Activated CD4-positive, alpha-beta T cell treated with anti-CD3 and anti-CD28 coated beads, Interleukin-2, amount 50 U/mL, for 1 hour (primary cell): ENCODE results near the gene OPN1MW3.
"Not testable (repeated sequence)": the region's sequence is repeated elsewhere in the genome, so short reads cannot be mapped to it uniquely, and the experiment has no call there.

ENCODE experiments used
- DNase-seq: peaks from one replicate; pipeline ENCODE4 v3.0.0-alpha.2; 2020

Gene OPN1MW3

DNA sequence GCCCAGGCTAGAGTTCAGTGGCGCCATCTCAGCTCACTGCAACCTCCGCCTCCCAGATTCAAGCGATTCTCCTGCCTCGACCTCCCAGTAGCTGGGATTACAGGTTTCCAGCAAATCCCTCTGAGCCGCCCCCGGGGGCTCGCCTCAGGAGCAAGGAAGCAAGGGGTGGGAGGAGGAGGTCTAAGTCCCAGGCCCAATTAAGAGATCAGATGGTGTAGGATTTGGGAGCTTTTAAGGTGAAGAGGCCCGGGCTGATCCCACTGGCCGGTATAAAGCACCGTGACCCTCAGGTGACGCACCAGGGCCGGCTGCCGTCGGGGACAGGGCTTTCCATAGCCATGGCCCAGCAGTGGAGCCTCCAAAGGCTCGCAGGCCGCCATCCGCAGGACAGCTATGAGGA is at the start of gene OPN1MW3:
Gene OPN1MW3 (plus strand): TSS at position 301 of the 400 bp plus-strand sequence. CDS start 38 bp downstream, at position 339.
- DNase-seq = not testable (repeated sequence)

DNA sequence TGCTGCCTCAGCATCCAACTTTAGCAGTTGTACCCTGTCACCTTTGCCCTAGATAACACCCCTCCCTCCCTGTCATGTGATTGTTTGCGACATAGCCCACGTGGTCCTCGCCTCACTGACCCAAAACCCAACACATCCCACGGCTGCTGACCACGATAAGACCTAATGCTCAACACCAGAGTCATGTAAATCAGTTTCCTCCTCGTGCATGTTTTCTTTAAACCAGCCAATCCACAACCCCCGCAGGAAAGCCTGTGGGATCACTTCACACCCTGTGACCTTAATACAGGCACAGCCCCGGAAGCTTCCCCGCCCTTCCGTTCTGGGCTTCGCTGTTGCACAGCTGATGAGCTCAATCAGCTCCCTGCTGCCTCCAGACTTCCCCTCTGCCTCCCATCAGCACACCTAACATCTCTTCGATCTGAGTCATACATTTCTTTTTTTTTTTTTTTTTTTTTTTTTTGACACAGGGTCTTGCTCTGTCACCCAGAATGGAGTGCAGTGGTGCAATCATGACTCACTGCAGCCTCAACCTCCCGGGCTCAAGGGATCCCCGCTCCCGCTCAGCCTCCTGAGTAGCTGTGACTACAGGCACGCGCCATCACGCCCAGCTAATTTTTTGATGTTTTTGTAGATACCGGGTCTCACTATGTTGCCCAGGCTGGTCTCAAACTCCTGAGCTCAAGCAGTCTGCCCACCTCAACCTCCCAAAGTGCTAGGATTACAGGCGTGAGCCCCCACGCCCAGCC is 47.5 kb upstream of the OPN1MW3 start:
- DNase-seq = not testable (repeated sequence)

DNA sequence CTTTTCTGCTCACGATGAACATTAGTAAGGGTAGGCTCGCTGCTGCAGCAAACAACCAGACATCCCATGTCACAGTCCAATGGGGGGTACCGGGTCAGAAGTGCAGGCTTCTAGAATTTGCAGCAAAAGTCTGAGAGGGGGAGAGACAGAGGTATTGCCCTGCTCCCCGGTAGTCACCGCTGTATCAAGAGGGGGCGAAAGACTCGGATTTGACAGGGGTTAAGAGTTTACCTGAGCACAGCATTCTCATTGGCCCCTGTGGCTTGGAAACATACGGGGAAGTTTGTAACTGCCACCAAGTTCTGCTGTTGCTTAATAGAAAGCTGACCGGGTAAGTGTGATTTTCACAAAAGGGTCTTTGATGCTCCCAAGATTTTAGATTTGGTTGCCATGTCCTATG is 46.3 kb upstream of the OPN1MW3 start:
- DNase-seq = not testable (repeated sequence)

DNA sequence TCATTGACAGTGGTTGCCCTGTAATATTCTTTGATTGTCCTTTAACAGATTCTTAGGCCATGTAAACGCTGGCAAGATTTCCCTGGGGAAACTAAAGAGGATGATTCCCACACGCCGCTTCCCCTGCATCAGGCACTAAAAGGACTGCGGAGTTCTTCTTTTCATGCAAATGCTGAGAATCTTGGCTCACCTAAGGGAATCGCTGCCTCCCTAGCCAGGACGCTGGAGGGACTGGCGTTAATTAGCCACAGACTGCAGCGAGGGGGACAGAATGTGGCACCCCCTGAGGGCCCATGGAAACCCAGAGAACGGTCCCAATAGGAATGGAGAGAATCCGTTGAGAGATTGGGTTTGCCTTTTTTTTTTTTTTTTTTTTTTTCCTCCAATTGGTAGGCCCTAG is 45.9 kb upstream of the OPN1MW3 start:
- not testable (repeated sequence) for DNase-seq

DNA sequence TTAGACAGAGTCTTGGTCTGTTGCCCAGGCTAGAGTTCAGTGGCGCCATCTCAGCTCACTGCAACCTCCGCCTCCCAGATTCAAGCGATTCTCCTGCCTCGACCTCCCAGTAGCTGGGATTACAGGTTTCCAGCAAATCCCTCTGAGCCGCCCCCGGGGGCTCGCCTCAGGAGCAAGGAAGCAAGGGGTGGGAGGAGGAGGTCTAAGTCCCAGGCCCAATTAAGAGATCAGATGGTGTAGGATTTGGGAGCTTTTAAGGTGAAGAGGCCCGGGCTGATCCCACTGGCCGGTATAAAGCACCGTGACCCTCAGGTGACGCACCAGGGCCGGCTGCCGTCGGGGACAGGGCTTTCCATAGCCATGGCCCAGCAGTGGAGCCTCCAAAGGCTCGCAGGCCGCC is 37.9 kb upstream of the OPN1MW3 start, which contains the start of gene OPN1MW2:
Gene OPN1MW2 (plus strand): TSS at position 301 of the 400 bp plus-strand sequence. CDS start 60 bp downstream, at position 361.
- not testable (repeated sequence) for DNase-seq

DNA sequence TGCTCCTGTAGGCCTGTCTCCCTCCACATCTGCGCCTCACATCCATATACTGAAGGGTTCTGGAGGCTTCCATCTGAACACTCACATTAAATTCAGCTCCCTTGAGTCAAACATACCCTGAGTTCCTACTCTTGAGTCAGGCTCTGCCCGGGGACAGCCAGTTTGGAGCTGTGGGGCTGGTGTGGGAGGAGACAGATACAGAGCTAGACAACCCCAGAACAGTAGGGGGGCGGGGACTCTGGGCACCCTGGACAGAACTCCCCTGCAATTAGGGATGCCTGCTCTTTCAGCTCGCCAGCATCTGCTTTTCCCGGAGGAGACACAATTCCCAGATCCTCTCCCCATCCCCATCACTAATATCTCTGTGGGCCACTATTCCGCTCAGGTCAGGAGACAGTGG is 32.1 kb upstream of the OPN1MW3 start:
- not testable (repeated sequence) for DNase-seq

DNA sequence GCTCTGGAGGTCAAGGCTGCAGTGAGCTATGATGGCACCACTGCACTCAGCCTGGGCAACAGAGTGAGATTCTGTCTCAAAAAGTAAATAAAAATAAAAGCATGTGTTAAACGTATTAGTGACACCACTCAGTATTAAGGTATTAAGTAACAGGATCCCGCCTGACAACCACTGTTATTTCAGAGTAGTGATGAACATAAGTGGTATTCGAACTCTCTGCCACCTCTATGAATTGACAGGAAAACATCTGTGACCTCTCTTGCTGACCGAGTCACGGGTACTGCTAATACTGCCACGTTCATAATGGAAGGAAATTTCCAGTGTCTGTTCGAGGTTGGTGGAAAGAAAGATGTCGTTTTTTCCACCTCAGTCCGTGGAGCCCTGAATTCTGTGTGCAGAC is 30.7 kb upstream of the OPN1MW3 start:
- not testable (repeated sequence) for DNase-seq

DNA sequence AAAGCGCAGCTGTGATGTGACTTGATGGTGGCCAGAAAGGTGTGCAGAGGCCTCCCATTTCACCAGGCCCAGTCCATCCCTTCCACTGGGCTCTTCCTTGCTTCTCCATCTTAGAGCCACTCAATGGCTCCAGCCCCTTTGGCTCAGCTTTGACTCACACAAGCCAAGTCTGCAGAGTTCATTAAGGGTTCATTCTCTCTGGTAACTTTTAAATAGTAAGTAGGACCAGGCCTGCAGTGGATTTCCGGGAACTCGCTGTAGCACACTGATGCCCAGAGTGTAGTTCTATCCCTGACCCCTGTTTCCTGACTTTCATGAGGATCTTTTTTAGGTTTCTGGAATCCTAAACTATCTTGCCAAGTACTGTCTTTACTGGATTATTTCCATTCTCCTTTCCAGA is 25.9 kb upstream of the OPN1MW3 start:
- not testable (repeated sequence) for DNase-seq

DNA sequence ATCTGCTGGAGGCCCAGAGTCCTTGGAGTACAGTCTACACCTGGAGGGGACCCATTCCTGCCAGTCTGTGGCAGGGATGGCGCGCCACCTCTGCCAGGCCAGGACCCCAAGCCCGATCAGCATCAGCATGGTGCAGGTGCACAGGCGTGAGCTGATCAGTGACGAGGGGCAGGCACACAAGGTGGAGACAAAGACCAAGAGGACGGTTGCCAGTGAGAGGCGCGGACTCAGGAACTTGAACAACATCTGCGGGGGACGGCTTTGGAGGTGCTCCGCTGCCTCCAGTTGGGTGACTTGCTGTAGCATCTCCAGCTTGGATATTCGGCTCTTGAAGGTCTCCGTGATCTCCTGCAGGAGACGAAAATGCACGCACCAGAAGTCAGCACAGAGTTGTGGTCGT is 23.8 kb upstream of the OPN1MW3 start:
- DNase-seq = not testable (repeated sequence)

DNA sequence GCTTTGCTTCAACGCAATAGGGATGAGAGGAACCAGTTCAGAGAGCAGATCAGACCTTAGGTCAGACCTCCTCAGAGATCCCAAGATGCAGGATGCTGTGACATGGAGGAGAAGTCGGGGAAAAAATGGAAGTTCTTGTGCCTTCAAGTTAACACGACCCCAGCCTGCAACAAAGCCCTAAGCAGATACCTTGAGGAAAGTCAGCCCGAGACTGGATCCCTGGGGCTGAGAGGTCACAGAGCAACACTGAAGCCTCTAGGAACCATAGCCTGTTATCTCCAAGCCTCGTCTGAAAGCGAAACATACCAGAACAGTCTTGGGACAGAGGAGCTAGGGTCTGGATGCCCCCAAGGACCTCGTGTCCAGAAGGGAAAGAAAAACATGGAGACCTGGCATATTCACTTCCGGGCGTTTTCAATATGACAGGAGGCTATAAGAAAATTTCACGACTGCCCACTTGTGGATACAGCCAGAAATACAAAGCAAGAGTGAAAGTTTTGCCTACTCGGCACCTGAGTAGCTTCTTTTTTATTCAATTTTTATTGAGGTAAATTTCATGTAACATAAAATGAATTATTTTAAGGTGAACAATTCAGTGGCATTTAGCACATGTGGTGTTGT is 18.3 kb upstream of the OPN1MW3 start:
- not testable (repeated sequence) for DNase-seq

DNA sequence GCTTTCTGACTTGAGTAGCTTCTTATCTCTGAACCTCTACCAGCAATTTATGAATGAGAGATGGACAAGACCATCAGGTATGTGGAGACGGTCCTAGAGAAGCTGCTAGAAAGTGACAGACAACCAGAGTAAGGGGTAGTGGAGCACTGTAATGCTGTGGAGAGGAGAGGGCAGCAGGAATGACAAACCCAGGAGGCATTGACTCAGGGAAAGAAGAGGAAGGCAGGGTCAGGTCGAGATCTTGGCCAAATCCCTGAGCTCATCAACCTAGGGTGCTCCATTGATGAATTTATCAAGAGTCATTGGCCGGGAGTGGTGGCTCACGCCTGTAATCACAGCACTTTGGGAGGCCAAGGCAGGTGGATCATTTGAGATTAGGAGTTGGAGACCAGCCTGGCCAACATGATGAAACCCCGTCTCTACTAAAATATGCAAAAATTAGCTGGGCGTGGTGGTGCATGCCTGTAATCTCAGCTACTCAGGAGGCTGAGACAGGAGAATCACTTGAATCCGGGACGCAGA is 17.3 kb upstream of the OPN1MW3 start:
- DNase-seq = not testable (repeated sequence)

DNA sequence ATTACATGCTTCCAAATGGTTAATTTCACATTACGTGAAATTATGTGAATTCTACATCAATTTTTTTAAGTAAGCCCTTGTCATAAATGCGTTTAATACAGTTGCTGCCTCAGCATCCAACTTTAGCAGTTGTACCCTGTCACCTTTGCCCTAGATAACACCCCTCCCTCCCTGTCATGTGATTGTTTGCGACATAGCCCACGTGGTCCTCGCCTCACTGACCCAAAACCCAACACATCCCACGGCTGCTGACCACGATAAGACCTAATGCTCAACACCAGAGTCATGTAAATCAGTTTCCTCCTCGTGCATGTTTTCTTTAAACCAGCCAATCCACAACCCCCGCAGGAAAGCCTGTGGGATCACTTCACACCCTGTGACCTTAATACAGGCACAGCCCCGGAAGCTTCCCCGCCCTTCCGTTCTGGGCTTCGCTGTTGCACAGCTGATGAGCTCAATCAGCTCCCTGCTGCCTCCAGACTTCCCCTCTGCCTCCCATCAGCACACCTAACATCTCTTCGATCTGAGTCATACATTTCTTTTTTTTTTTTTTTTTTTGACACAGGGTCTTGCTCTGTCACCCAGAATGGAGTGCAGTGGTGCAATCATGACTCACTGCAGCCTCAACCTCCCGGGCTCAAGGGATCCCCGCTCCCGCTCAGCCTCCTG is 9.9 kb upstream of the OPN1MW3 start:
- not testable (repeated sequence) for DNase-seq

DNA sequence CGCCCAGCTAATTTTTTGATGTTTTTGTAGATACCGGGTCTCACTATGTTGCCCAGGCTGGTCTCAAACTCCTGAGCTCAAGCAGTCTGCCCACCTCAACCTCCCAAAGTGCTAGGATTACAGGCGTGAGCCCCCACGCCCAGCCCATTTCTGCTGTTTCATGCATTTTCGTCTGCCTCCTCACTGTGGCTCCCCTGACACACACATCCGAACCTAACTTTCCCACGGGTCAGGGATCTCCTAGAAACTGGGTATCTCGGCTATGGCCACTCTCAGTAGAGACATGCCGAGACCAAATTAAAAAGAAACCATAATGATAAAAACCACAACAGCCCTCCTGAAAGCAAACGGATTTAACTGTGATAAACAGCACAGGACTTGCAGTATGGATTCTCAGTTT is 9.3 kb upstream of the OPN1MW3 start:
- not testable (repeated sequence) for DNase-seq

DNA sequence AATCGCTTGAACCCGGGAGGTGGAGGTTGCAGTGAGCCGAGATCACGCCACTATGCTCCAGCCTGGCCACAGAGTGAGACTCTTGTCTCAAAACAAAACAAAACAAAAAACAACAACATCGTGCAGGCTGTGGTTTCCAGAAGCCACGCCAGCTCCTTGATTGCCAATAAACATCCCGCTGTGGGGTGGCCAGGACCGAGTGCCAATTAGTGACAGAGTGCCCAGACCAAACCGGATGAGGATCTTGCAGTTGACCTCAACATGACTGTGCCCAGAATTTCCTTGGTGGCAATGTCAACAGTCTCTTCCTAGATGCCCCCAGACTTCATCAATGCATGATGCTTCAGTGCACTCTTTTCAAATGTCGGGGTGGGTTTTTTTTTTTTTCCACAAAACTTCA is 1.3 kb downstream of the OPN1MW3 start:
- DNase-seq = not testable (repeated sequence)

DNA sequence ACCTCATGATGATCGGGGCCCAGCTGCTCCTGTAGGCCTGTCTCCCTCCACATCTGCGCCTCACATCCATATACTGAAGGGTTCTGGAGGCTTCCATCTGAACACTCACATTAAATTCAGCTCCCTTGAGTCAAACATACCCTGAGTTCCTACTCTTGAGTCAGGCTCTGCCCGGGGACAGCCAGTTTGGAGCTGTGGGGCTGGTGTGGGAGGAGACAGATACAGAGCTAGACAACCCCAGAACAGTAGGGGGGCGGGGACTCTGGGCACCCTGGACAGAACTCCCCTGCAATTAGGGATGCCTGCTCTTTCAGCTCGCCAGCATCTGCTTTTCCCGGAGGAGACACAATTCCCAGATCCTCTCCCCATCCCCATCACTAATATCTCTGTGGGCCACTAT is 5.7 kb downstream of the OPN1MW3 start:
- DNase-seq = not testable (repeated sequence)

DNA sequence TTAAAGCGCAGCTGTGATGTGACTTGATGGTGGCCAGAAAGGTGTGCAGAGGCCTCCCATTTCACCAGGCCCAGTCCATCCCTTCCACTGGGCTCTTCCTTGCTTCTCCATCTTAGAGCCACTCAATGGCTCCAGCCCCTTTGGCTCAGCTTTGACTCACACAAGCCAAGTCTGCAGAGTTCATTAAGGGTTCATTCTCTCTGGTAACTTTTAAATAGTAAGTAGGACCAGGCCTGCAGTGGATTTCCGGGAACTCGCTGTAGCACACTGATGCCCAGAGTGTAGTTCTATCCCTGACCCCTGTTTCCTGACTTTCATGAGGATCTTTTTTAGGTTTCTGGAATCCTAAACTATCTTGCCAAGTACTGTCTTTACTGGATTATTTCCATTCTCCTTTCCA is 11.9 kb downstream of the OPN1MW3 start:
- DNase-seq = not testable (repeated sequence)

DNA sequence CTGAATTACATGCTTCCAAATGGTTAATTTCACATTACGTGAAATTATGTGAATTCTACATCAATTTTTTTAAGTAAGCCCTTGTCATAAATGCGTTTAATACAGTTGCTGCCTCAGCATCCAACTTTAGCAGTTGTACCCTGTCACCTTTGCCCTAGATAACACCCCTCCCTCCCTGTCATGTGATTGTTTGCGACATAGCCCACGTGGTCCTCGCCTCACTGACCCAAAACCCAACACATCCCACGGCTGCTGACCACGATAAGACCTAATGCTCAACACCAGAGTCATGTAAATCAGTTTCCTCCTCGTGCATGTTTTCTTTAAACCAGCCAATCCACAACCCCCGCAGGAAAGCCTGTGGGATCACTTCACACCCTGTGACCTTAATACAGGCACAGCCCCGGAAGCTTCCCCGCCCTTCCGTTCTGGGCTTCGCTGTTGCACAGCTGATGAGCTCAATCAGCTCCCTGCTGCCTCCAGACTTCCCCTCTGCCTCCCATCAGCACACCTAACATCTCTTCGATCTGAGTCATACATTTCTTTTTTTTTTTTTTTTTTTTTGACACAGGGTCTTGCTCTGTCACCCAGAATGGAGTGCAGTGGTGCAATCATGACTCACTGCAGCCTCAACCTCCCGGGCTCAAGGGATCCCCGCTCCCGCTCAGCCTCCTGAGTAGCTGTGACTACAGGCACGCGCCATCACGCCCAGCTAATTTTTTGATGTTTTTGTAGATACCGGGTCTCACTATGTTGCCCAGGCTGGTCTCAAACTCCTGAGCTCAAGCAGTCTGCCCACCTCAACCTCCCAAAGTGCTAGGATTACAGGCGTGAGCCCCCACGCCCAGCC is 27.3 kb downstream of the OPN1MW3 start:
- DNase-seq = not testable (repeated sequence)

DNA sequence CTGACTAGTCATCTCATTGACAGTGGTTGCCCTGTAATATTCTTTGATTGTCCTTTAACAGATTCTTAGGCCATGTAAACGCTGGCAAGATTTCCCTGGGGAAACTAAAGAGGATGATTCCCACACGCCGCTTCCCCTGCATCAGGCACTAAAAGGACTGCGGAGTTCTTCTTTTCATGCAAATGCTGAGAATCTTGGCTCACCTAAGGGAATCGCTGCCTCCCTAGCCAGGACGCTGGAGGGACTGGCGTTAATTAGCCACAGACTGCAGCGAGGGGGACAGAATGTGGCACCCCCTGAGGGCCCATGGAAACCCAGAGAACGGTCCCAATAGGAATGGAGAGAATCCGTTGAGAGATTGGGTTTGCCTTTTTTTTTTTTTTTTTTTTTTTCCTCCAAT is 29.0 kb downstream of the OPN1MW3 start:
- DNase-seq = not testable (repeated sequence)

DNA sequence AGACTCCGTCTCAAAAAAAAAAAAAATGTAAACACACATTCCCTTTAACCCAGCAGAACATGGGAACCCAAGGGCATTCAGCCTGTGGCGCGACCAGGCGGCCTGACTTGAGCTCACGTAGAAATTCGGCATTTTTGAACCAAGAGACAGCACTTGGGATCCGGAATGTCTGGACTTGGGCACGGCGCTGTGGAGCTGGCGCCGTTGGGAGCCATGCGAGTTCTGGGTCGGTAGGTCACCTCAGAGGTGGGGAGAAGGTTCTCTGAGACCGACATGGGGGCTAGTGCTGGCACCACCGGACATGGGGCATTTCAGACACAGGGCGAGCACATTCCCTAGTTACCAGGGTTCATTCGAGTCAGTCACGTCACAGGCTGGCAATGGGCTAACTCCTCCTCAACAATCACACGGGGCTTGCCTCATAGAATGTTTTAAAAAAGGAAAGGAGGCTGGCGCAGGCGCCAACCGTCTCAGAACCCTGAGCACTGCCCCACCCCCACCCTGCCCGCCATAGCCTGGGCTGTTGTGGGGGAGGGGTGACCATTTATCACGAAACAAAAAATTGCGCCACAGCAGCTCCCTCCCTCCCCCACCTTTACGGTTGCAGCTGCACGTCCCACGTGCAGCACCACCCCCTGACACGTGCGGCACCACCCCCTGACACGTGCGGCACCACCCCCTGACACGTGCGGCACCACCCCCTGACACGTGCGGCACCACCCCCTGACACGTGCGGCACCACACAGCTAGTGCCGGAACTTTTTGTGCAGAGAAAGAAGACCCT is 37.6 kb downstream of the OPN1MW3 start, which contains the start of gene TEX28:
Gene TEX28 (minus strand): TSS at position 334 of the 784 bp plus-strand sequence. CDS start 3,007 bp downstream, outside the sequence.
- no peak for DNase-seq

DNA sequence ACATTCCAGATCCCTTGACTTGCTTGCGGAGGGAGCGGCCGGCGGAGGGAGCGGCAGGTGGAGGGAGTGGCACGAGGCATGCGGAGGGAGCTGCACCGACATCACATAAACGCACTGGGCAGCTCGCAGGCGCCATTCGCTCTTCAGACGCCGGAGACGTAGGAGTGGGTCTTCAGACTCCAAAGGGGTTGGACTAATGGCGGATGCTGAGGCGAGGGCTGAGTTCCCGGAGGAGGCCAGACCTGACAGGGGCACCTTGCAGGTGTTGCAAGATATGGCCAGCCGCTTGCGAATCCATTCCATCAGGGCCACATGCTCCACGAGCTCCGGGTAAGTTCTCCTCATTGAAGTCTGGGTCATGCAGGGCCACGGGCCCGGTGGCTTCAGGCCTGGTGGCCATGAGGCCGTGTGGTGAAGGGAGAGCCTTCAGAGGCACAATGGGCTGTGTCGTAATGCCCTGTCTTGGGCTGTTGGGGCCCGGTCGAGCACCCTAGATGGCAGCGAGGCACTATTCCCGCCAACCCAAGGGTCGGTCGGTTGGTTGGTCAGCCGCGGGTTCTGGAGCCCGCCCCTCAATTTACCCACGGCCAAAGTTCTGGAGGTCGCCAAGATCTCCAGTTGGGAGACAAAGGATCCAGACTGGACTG is 38.4 kb downstream of the OPN1MW3 start, which contains the start of gene TKTL1:
Gene TKTL1 (plus strand): TSS at position 132 of the 647 bp plus-strand sequence. CDS start 65 bp downstream, at position 197.
- DNase-seq = no peak

DNA sequence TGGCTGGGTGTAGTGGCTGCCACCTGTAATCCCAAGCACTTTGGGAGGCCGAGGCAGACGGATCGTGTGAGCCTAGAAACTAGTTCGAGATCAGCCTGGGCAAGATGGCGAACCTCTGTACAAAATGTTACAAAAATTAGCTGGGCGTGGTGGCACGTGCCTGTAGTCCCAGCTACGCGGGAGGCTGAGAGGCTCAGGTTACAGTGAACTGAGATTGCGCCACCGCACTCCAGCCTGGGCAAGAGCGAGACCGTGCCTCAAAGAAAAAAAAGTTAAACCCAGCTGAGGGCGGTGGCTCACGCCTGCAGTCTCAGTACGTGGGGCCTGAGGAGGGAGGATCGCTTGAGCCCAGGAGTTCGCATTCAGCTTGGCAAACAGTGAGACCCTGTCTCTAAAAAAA is 39.3 kb downstream of the OPN1MW3 start:
- no peak for DNase-seq
